Kidney glomerular epithelial cell (primary cell): ENCODE measurements around the gene KLHL7.
"Not testable (repeated sequence)": the region's sequence is repeated elsewhere in the genome, so short reads cannot be mapped to it uniquely, and the experiment has no call there.

Experiments used
- DNase-seq: peaks from one replicate; lab custom pipeline; 2025; lab: John Stamatoyannopoulos, UW

The KLHL7 gene

DNA sequence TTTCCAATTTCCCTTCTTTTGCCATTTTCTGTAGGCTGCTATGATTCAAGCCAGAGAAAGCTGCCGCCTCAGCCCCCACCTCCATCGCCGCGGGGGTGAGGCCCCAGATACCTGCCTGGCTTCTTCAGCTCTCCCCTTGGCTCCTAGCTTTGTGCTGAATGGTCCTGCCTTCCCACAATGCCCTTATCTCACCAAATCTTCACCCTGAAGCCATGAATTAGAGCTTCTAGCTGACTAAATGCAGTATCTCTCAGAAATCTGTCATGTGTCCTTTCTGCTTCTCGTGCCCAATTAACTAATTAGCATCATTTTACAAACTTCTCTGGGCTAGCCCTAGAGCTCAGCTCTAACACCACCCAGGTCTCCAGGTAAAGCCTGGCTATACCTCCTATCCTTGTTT lies 108.8 kb downstream of the KLHL7 start:
- DNase-seq = no peak

DNA sequence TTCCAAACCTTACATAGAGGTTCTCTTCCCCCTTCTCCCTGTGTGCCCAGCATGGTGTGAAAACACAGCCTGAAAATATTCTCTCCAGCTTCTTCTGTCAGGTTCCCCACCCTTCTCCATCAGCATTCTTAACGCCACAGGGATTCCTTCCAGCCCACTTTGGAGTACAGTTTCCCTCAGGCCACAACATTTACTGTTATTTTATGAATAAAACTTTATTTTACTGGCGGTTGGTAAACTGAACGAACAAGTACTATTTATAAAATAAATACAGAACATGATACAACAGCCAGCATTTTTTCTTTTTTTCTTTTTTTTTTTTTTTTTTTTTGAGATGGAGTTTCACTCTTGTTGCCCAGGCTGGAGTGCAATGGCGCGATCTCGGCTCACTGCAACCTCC lies 109.4 kb downstream of the KLHL7 start:
- DNase-seq = no peak

DNA sequence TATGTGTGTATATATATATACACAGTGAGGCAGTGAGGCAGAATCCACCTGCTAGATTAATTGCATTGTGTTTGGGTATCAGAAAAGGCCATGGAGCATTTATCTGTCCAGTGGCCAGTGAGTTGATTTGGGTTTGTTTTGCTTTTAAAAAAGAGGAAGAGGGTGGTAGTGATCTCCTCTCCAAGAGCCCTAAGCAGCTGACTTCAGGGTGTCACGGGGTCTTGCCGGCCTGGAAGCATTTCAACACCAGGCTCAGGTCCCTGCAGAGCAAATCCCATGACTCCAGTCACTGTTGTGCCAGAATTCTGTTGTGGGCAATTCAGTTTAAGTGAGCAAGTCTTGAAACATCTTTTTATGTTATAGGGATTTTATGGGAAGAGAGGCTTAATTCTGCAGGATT lies 110.4 kb downstream of the KLHL7 start:
- DNase-seq = no peak

DNA sequence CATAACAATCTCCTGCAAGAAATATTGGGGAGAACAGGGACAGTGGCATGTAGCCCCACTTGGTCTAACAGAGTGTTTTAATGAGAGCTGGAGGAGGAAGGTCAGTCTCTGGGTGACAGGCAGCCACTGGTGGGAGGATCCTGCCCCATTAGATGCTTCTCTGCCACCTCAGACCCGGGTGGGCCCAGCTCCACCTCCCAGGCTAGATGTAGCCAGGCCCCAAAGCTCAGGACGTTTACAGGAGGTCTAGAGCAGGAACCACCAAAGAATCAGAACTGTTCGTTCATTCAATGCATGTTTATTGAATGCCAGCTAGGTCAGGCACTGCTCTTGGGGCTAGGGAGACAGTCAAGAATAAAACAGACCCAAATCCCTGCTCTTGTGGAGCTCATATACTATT lies 112.6 kb downstream of the KLHL7 start:
- DNase-seq = no peak

DNA sequence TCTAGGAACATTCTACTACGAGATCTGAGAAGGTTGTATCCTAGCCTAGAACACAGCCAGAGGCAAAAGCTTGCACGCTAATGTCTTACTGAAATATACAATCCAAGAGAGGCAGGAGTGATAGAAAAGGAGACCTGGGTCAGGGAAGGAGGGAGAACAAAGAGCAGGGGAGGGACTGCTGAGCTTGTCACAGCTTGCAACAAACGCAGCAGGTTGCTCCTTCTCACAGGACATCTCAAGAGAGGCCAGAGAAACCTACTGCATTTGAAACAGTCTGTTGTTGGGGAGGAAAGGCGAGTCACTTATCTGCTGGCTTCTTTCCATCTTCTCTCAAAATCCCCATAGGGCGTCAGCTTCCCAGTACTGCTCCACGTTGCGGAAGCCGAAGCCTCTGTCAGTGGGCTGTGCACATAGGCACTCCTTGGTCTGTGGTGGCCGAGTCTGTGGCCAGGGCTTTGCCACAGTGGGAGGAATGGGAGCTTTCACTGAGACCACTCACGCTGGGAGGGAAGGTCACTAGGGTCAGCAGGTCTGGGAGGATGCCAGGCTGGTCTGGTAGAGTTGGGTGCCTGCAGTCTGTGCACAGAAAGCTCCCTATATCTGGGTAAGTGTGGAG lies 115.2 kb downstream of the KLHL7 start:
- no peak for DNase-seq

DNA sequence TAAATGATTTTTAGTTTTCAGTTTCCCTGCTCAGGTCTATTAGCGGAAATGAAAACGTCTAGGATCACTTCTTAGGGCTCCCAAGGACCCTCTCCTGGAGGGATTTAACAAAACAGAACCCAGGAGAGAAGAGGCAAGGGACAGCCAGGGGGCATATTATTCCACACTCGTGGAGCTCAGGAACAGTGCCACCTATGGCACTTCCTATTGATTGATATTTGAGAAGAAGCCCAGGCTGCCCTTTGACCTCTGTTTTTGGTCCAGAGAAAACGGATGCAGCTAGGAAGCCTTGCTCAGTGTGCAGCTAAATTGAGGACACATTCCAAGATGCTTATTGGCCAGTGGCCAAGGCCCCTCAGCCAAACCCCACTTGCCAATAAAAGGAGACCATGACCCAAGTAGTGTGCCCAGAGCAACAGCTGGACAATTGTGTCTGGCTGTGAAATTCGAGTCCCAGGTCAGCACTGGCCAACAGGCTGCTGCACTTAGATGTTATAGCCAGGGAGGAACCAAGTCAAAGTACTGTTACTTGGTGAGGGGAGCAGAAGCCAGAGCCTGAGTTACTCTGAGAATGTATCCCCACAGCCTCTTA lies 117.0 kb downstream of the KLHL7 start:
- DNase-seq = no peak

DNA sequence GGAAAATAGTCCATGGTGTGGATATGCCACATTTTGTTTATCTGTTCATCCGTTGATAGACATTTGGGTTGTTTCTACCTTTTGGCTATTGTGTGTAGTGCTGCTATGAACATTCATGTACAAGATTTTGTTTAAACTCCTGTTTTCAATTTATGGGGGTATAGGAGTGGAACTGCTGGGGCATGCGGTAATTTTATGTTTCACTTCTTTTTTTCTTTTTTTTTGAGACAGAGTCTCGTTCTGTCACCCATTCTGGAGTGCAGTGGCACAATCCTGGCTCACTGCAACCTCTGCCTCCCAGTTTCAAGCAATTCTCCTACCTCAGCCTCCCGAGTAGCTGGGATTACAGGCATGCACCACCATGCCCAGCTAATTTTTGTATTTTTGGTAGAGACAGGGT lies 118.8 kb downstream of the KLHL7 start:
- DNase-seq = not testable (repeated sequence)

DNA sequence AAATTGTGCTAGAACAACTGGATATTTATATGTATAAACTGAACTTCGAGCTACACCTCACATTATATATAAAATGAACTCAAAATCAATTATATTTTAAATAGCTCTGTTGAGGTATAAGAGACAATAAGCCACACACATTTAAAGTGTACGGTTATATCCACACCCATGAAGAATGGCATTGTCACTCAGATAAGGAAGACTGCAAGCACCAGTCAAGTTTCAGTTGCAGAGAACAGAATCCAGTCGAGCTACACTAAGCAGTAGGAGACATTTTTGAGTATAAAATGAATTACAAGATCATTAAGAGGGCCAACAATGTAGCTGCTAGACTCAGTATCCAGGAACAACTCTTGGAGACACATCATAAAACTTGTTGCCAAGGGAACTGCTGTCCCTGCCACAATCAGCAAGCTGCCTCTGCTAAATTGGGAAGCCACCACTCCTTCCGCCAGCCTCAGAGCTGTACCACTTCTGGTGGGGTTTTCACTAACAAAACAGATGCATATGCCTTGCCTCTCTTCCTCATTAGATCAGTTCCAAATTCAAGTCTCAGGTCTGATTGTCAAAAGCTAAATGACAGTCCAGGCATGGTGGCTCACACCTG lies 121.4 kb downstream of the KLHL7 start:
- DNase-seq = no peak
